ENCODE results near the gene ZCCHC24.

Gene ZCCHC24

GRCh38 chr10:79367426-79368189 is 77.8 kb downstream of the ZCCHC24 start:
- no peak overlapping the region for H3K27ac ChIP-seq
- TF ChIP-seq CTCF (conservative IDR thresholded peaks at IDR 0.05) = no peak
- TF ChIP-seq ZFX (IDR thresholded peaks at IDR 0.05) = no peak

- TF ChIP-seq CTCF (conservative IDR thresholded peaks at IDR 0.05) (no peak), ZFX (IDR thresholded peaks at IDR 0.05) (no peak)
- H3K27ac ChIP-seq = no peak overlapping the region
These were observed 83.6 kb downstream of the ZCCHC24 start for GRCh38 chr10:79361726-79362397.

GRCh38 chr10:79360499-79361342 is 84.7 kb downstream of the ZCCHC24 start:
- H3K27ac ChIP-seq = no peak overlapping the region
- TF ChIP-seq ZFX (IDR thresholded peaks at IDR 0.05) (no peak), CTCF (conservative IDR thresholded peaks at IDR 0.05) (no peak)

GRCh38 chr10:79359816-79360498 is 85.5 kb downstream of the ZCCHC24 start:
- TF ChIP-seq CTCF (conservative IDR thresholded peaks at IDR 0.05) = no peak
- TF ChIP-seq ZFX (IDR thresholded peaks at IDR 0.05) = no peak
- H3K27ac ChIP-seq = no peak overlapping the region

GRCh38 chr10:79358811-79359210 is 86.6 kb downstream of the ZCCHC24 start:
- no peak overlapping the region for H3K27ac ChIP-seq
- TF ChIP-seq ZFX (IDR thresholded peaks at IDR 0.05) (no peak), CTCF (conservative IDR thresholded peaks at IDR 0.05) (no peak)

GRCh38 chr10:79357180-79357579 is 88.2 kb downstream of the ZCCHC24 start:
- no peak for TF ChIP-seq ZFX (IDR thresholded peaks at IDR 0.05)
- no peak for TF ChIP-seq CTCF (conservative IDR thresholded peaks at IDR 0.05)
- H3K27ac ChIP-seq = no peak overlapping the region
